GM18868 (cell line): ENCODE results near the gene CTPS1.

ENCODE experiments used
- ATAC-seq: cut with Tn5 transposase; IDR thresholded peaks from one replicate; pipeline ENCODE4 v1.9.1; 2021; ENCODE audit warnings: mild to moderate bottlenecking, moderate library complexity; ENCODE audit not compliant: unreplicated experiment

The CTPS1 gene, protein sequence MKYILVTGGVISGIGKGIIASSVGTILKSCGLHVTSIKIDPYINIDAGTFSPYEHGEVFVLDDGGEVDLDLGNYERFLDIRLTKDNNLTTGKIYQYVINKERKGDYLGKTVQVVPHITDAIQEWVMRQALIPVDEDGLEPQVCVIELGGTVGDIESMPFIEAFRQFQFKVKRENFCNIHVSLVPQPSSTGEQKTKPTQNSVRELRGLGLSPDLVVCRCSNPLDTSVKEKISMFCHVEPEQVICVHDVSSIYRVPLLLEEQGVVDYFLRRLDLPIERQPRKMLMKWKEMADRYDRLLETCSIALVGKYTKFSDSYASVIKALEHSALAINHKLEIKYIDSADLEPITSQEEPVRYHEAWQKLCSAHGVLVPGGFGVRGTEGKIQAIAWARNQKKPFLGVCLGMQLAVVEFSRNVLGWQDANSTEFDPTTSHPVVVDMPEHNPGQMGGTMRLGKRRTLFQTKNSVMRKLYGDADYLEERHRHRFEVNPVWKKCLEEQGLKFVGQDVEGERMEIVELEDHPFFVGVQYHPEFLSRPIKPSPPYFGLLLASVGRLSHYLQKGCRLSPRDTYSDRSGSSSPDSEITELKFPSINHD

DNA sequence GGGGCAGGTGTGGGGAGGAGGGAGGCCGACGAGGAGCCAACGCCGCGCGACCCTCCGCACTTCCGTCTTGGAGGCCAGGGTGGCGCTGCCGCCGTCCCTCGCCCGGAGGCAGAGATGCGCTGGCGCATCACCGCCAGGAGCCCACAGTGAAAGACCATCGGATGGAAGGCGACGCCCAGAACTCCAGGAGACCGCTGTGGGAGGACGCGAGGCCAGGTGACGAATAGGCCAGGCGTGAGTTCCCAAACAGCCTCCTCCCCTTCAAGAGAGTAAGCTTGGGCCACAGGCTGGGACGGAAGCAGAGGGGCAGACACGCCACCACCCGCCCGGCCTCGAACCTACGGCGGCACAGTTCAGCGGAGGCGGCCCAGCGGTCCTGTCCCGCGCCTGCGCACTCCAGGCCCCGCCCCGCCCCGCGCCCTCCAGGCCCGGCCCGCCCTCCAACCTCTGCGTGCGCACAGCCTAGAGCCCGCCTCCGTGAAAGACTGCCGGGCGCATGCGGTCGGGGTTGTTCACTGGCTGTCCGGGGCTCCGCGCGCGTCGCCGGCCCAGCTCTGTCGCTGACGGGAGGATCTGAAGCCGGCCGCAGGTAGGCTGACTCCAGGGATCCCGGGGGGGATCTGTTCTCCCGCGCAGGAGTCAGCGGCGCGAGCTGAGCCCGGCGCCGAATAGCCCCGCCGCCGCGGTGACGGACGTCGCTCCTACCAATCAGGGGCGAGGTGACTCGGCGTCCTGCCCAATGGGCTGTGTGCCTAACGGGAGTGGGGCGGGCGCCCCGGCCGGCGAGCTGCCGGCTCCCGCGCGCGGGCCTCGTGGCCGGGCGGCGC is at the start of gene CTPS1:
CTPS1 (plus strand) TSS at position 456 of the 827 bp plus-strand sequence. CDS start 3,595 bp downstream, outside the sequence.
- ATAC-seq, result peak; percentile 89

DNA sequence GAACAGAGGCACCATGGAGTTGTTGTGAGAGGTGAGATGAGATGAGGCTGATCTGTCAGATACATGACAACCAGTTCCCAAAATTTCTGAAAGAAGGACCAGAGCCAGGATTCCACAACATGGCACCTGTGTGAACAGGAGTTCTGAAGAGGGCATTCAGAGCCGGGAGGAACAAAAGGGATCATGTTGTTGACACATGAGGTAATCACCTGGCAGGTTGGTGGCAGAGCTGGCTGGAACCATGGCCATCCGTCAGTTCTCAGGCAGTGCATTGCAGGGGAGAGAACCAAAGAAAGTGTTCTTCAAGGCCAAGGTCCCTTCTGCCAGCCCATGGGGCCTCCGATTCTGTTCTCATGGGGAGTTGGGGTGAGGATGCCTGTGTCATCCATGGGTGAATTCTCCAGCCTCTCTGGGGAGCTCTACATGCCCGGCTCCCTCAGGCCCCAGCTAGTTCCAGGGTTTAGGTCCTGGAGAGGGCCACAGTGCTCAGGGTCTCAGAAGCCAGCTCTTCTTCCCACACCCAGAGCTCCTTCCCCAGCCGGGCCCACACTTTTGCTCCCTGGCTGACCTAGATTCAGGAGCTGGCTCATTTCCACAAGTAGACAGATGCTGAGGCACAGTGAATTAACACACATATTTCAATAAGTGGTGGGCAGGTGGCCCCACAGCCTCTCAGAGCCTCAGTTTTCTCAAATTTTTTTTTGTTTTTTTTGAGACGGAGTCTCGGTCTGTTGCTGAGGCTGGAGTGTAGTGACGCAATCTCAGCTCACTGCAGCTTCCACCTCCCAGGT is 49.1 kb upstream of the CTPS1 start:
- ATAC-seq, result no peak

DNA sequence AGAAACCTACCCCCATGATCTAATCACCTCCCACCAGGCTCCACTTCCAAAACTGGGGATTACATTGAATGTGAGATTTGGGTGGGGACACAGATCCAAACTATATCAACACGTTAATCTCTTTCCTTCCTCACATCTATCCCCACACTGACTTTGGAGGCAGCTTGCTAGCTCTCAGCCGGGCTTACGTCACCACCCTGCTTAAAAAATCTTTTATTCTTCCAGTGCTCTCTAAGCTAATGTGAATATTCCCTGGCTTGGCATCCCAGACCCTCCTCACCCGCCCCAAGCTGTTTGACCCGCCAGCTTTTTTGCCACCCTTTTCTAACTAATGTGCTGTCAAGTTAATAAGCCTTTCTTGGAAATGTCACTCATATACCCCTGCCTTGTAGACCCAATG is 47.9 kb upstream of the CTPS1 start:
- no peak for ATAC-seq

DNA sequence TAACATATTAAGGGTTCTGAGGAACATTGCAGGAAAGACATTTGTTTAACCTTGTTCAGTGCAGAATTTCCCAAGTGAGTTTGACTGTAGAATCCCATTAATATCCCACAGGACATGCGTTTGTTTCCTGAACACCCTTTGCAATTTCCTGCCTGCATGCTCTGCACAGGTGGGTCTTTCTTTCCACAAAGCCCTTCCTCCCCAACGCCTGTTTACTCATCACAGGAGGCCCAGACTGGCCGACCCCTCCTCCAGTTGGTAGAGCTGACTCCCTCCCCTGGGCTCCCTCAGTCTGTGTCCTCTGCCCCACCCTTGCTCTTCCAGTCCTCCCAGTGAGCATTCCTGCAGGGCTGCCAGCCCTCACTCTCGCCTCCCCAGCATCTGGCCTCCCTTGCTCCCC is 47.5 kb upstream of the CTPS1 start:
- no peak for ATAC-seq

DNA sequence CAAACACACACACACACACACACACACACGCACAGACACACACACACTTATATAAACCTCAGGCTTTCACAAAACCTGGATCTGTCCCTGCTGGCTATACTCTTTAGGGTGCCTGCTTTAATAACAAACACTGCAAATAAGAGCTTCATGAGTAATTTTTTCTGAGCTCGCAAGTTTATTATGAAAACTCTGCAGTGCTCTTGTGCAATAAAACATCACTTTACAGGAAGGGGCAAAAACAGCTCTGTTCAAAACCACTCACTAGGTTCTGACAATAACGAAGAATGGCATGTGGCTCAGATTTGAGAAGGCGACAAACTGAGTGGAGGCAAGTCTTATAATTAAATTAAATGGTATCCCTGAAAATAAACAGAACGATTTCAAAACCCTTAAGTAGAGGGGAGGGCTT is 42.6 kb upstream of the CTPS1 start:
- ATAC-seq, result no peak

DNA sequence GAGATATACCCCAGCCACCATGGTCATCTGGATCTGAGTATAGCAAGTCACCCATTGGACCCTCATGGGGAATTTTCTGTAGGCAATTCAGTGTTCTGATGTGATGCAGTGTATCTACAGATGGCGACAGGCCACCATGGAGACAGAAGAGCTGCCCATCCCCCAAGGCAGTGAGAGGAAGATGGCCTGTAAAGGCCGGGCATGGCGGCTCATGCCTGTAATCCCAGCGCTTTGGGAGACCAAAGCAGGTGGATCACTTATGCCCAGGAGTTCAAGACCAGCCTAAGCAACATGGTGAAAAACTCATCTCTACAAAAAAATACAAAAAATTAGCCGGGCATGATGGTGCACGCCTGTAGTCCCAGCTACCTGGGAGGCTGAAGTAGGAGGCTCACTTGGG is 41.1 kb upstream of the CTPS1 start:
- no peak for ATAC-seq

DNA sequence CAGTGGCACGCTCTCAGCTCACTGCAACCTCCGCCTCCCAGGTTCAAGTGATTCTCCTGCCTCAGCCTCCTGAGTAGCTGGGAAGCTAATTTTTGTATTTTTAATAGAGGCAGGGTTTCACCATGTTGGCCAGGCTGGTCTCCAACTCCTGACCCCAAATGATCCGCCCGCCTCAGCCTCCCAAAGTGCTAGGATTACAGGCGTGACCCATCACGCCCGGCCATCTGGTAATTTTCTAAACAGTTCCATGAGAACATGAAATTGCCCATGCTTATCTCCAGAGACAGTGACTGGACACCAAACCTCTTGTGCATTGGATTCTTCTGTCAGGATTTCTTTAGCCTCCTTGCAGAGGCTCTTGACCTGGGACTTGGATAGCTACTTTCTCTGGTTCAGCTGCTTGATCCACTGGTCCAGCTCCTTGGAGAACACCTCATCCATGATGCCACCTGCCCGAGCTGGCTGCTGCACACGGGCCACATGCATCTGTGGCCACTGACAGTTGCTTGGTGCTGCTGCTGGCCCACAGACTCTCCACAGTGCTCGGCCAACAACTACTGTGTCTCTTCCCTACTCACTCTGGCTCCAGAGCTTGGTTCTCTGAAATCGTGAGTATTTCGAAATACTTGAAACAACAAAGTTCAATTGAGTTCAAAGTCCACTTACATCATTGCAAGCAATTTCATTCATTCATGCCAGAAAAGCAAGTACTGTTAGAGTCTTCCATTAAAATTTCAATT is 40.0 kb upstream of the CTPS1 start:
- ATAC-seq, result no peak

DNA sequence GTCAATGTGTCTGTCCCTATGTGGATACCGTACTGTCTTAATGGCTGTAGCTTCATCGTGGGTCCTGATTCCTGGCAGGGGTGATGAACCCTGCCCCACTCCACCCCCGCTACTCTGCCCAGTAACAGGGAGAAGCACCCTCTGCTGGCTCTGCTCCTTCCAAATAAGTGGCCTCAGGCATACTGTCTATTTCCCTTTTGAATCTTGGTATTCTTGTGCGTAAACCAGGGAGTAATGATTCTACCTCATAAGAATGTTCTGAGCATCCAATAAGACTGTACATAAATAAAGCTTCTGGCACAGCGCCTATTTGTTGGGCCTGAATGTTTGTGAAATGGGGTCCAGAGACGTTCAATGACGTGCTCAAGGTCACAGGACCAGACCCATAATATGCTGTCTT is 35.2 kb upstream of the CTPS1 start:
- ATAC-seq, result no peak

DNA sequence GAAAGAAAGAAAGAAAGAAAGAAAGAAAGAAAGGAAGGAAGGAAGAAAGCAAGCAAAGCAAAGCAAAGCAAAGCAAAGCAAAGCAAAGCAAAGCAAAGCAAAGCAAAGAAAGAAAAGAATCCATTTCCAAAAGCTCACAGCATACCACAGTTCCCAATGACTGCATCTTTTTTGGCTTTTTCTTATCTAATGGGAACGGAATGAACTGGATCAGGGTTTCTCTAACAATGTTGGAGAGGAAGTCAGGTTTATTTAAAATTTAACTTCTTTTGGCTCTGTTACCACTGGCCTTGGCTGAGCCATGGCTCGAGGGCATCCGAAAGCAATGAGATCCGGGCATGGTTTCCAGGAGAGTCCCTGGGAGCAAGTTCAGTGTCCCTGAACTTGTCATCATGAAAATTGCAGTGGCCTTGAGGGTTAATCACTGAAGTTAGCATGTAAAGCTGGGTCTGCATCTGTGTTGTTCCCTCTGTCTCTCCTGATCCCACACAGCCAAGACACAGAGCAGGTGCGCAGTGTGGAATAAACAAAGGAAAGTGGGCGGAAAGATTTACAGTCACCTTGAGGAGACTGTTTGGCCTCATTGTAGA is 34.6 kb upstream of the CTPS1 start:
- ATAC-seq, result no peak

DNA sequence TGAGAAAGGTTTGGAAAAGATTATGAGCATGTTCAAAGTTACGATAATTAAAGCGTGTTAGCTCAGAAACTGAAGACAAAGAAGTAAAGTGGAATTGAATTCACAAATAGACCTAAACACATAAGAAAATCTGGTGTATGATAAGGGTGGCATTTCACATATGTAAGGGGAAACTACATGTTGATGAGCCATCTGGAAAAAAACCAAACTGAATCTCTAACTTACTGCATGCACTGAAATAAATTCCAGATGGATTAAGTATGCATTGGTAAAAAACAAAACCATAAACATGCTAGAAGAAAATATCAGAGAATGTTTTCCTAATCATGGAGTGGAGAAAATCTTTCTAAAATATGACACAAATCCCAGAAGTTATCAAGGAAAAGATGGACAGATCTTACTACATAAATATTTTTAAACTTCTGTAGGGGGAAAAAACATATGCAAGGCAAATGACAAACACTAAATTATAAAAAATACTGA is 34.0 kb upstream of the CTPS1 start:
- no peak for ATAC-seq

DNA sequence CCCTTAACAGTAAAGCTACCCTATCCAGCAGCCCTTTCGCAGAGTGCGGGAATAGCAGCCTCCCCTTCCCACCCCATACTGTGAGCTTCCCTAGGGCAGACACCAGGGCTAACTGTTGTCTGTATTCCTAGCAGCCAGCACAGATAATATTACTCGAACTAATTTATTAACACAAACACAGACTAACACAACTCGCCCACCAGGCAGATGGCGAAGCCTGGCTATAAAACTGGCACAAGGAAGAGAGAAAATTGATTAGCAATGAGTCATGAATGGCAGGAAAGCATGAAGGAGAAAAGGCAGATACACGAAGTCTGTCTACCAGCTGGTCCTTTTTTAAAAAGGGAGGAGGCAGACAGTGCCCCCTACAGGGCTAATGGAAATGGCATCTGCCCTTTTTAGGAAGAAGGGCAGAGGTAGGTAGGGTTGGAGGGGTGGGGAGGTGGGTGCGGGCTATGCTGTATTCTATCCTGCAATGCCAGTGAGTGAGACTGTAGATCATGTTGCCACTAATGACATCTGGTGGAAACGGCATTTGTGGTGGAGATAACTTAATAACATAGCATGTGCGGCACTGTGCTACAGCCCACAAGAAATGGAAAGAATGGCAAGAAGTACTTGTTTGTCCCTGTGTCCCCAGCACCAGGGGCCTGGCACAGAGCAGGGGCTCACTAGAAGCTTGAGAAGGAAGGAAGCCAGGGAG is 30.6 kb upstream of the CTPS1 start:
- ATAC-seq, result no peak

DNA sequence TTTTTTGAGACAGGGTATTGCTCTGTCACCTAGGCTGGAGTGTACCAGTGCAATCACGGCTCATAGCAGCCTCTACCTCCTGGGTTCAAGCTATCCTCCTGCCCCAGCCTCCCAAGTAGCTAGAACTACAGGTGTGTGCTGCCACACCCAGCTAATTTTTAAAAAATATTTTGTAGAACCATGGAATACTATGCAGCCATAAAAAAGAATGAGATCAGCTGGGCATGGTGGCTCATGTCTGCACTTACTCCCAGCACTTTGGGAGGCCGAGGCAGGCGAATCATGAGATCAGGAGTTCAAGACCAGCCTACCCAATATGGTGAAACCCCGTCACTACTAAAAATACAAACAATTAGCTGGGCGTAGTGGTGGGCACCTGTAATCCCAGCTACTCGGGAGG is 29.9 kb upstream of the CTPS1 start:
- ATAC-seq, result no peak

DNA sequence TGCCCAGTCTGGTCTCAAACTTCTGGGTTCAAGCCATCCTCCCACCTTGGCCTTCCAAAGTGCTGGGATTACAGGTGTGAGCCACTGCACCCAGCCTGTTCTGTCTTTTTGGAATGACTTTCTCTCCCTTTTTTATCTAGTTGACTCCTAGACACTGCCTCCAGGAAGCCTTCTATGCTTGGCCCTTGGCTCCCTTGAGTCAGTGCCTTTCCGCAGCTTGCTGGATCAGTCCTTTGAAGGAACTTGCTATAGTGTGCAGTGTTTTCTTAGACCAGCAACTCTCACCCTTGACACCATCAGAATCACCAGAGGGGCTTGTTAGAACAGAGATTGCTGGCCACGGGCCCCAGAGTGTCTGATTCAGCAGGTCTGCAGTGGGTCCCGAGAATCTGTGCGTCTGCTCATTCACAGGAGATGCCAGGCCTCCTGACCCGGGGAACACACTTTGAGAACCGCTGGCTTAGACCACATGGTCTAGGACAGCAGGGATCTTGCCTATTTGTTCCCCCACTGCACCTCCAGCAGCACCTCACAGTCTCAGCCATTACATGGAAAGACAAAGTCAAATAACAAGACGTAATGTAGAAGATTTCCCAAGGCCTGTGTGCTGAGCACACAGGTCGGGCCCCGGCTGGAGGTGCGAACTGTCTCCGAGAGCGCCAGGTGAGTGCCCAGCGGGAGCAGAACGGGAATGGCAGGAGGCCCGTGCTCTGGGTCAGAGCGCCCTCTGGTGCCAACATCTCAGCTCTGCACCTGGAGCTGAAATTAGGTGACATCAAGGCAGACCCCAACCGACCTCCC is 27.4 kb upstream of the CTPS1 start:
- no peak for ATAC-seq

DNA sequence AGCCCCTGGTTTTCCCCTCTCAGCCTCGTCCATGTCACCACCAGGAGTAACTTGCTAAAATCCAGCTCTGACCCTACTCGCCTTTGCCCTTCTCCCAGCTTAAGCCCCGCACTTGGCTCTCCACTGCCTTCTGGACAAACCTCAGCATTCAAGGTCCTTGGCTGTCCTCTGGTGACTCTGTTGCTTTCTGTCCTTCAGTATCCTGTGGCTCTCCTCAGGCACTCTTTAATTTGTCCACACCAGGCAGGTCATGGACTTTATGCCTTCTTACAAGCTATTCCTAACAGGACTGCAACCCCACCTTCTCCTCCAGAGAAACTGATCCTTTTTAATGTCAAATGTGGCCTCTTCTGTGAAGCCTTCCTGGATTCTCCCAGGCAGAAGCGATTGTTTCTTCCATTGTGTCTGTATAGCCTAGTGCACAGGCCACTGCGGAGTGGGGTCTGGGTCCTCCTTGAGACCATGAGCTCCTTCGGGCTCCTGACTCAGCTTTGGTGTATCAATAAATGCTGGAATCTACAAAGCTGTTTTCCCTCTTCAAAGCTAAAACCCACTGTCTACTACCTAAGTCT is 26.7 kb upstream of the CTPS1 start:
- no peak for ATAC-seq

DNA sequence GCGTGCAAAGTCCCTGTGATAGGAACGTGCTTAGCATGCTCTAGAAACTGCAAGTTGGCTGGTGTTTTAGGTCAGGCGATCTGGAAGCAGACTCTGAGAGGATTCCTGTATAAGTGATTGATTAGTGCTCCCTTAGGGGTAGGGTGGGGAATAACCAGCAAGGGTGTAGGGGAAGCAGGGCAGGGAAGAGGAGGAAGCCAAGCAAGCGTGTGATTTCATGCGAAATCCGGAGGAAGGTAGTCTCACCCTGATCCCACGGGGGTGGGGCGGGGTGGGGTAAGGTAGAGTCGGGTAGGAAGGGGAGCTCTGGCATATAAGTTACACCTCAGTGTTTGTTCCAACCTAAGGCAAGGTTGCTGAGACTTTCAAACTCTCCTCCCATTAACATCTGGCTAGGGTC is 24.9 kb upstream of the CTPS1 start:
- ATAC-seq, result no peak

DNA sequence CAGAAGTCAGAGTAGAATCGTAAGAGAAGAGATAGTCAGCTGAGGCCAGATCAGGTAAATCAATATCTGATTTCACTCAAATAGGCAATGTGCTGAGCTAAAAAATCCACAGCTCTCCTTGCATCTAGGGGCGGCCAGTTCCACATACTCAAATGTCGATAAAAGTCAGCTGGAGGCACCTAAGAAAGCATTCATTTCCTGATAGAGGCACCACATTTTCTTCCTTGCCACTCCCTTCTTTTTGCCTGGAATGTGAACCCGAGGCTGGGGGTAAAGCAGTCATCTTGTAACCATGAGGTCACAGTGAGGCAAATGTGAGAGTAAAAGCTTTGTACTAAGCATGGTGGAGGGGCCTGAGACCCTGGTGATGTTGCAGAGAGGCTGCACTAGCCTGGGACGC is 24.2 kb upstream of the CTPS1 start:
- ATAC-seq, result no peak

DNA sequence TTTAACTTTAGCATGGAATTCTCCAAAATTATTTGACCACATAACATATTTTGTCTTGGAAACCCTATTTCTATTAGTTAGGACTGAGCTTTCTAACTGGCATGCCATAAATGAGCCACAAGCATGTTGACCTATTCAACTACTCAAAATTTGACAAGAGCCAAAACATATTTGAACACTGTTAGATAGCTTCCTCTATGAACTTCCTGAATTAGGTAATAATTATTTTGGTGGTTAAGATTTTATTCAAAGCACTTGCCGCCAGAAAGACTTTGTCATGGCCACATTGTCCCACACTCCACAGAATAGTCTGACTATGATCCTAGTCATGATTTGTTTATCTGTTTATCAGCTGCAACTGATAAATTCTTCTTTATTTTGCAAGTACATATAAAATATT is 23.1 kb upstream of the CTPS1 start:
- ATAC-seq, result no peak

DNA sequence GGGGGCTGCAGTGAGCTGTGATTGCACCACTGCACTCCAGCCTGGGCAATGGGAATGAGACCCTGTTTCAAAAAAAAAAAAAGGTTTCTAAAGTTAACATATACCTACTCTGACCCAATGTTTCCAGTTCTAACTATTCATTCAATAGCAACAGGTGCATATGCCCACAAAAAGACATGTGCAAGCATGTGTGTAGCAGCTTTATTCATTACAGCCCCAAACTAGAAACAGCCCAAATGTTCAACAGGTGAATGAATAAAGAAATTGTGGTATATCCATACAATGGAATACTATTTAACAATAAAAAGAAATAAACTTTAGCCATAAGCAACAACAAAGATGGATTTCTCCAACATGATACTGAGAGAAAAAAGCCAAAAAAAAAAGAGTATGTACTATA is 21.3 kb upstream of the CTPS1 start:
- no peak for ATAC-seq
